Mammary epithelial cell (primary cell): ENCODE results near the gene WDR27.

Source experiments
- CTCF ChIP-seq, 2 donors: IDR thresholded peaks in 1 of 2; conservative IDR thresholded peaks in 1 of 2; 2 replicates each; pipeline ENCODE4 v1.5.1; 2011 to 2012; ENCODE audit warnings: inconsistent platforms in 2 of 2, low read length in 2 of 2, mild to moderate bottlenecking in 2 of 2, control low read depth in 1 of 2, low read depth in 1 of 2; ENCODE audit not compliant: insufficient read depth in 1 of 2; ENCODE audit errors: extremely low read depth in 1 of 2
- EZH2 ChIP-seq: IDR thresholded peaks from 2 replicates; pipeline ENCODE4 v1.6.1; 2012; ENCODE audit warnings: low read length, inconsistent platforms, borderline replicate concordance

GRCh38 chr6:169407325-169407724 is 294.5 kb downstream of the WDR27 start:
- TF ChIP-seq CTCF (conservative IDR thresholded peaks at IDR 0.05 in 1 of 2, IDR thresholded peaks at IDR 0.05 in 1 of 2; ENCODE audit: extremely low read depth in 1 of 2, insufficient read depth in 1 of 2, low read depth in 1 of 2, low read length in 2 of 2) (no peak), EZH2 (no peak)
